Mucosa of descending colon (tissue), 3 donors: Measurements from ENCODE around the gene FSTL5. TPM values are rescaled to one million over a fixed set of nuclear protein-coding genes. Genes with fewer than 3 reads are reported as not detected.

Experiments
- ATAC-seq: fragments of 200-7000 bp; cut with Tn5 transposase; one replicate; pipeline ENCODE4 v1.9.1; 2020; ENCODE audit warnings: mild to moderate bottlenecking, moderate library complexity
- DNase-seq, 3 donors: peaks; one replicate each; pipeline ENCODE4 v3.0.0-alpha.2; 2020
- H3K36me3 ChIP-seq: fragments of 200-600 bp; one replicate; pipeline ENCODE4 v1.8.0; 2021; ENCODE audit warnings: low read depth, mild to moderate bottlenecking
- H3K4me1 ChIP-seq: fragments of 200-600 bp; one replicate; pipeline ENCODE4 v1.8.0; 2021; ENCODE audit warnings: low read depth, mild to moderate bottlenecking
- H3K4me3 ChIP-seq: fragments of 200-600 bp; one replicate; pipeline ENCODE4 v1.8.0; 2021; ENCODE audit warnings: mild to moderate bottlenecking
- H3K9me3 ChIP-seq: fragments of 200-600 bp; one replicate; pipeline ENCODE4 v1.8.0; 2021; ENCODE audit warnings: mild to moderate bottlenecking
- CTCF ChIP-seq: fragments of 200-600 bp; IDR thresholded peaks from one replicate; pipeline ENCODE4 v1.8.0; 2022; ENCODE audit warnings: antibody characterized with exemption, mild to moderate bottlenecking
- intact Hi-C, 2 donors: fragments of 100-400 bp; cut with DNase I in 1 of 2; cut with micrococcal nuclease in 1 of 2; formaldehyde crosslinking; loops; one replicate each; pipeline versions ENCODE4 v1.11.0 to v1.11.1; 2022; cut with DNase I, micrococcal nuclease
- total RNA-seq, 3 donors: library from RNA; stranded (reverse); fragmentation: NEBNext Ultra II Directional in 2 of 3; extraction: Animal tissue kit (Norgen Biotek cat#: 25700) in 2 of 3; gene quantifications; one replicate each; pipeline versions ENCODE4 v1.2.1 to v1.2.4, GENCODE V29; 2021 to 2023
- donor health status: DM: no; HTN: no; CAD: no; lungs with moderate emphysema.
- donor health status: DM: no; HTN: no; CAD: no.
- donor health status: DM: no; HTN: yes; CAD: no.

FSTL5 gene
- total RNA-seq, 3 donors from 2014 or later, result 1.8 TPM; not detected in 2

GRCh38 chr4:162162672-162163071, 1.1 kb downstream of the FSTL5 start:
- ATAC-seq, result no peak
- H3K9me3 ChIP-seq, result no peaks in the 10 kb centered on the region
- no peak overlapping the region for H3K4me3 ChIP-seq
- DNase-seq, result no peak
- no peak for TF ChIP-seq CTCF
- no peaks in the 10 kb centered on the region for H3K36me3 ChIP-seq
- intact Hi-C loops, result no loop called here
- no peaks in the 10 kb centered on the region for H3K4me1 ChIP-seq

- TF ChIP-seq CTCF, result no peak
- intact Hi-C loops, result no loop called here
- no peak overlapping the region for H3K4me3 ChIP-seq
- no peaks in the 10 kb centered on the region for H3K36me3 ChIP-seq
- DNase-seq (no peak), ATAC-seq (no peak)
- H3K9me3 ChIP-seq, result no peaks in the 10 kb centered on the region
- H3K4me1 ChIP-seq, result no peaks in the 10 kb centered on the region
Observed at GRCh38 chr4:162157241-162157640, 6.6 kb downstream of the FSTL5 start.

GRCh38 chr4:162154862-162155540, 8.8 kb downstream of the FSTL5 start:
- DNase-seq (no peak), ATAC-seq (no peak)
- intact Hi-C loops, result no loop called here
- H3K4me1 ChIP-seq, result no peaks in the 10 kb centered on the region
- no peak for TF ChIP-seq CTCF
- no peak overlapping the region for H3K4me3 ChIP-seq
- no peaks in the 10 kb centered on the region for H3K36me3 ChIP-seq
- H3K9me3 ChIP-seq, result no peaks in the 10 kb centered on the region

GRCh38 chr4:162151850-162152249, 11.9 kb downstream of the FSTL5 start:
- Histone ChIP-seq H3K4me3 (no peak overlapping the region), H3K9me3 (no peaks in the 10 kb centered on the region), H3K36me3 (no peaks in the 10 kb centered on the region), H3K4me1 (no peaks in the 10 kb centered on the region)
- DNase-seq (no peak), ATAC-seq (no peak)
- no peak for TF ChIP-seq CTCF
- intact Hi-C loops, result no loop called here

- Histone ChIP-seq H3K36me3 (no peaks in the 10 kb centered on the region), H3K4me3 (no peak overlapping the region), H3K4me1 (no peaks in the 10 kb centered on the region), H3K9me3 (no peaks in the 10 kb centered on the region)
- no peak for TF ChIP-seq CTCF
- DNase-seq (no peak), ATAC-seq (no peak)
- intact Hi-C loops, result no loop called here
Observed at GRCh38 chr4:162151386-162151785, 12.4 kb downstream of the FSTL5 start.

GRCh38 chr4:162149644-162150043, 14.2 kb downstream of the FSTL5 start:
- no peak for DNase-seq
- no peak for TF ChIP-seq CTCF
- ATAC-seq, result no peak
- H3K36me3 ChIP-seq, result no peaks in the 10 kb centered on the region
- H3K9me3 ChIP-seq, result no peaks in the 10 kb centered on the region
- no peaks in the 10 kb centered on the region for H3K4me1 ChIP-seq
- H3K4me3 ChIP-seq, result no peak overlapping the region
- intact Hi-C loops, result no loop called here
